ENCODE measurements around the gene CCSAP. TPM values are rescaled to one million over a fixed set of nuclear protein-coding genes. Genes with fewer than 3 reads are reported as not detected.
A peak's percentile ranks its signal among the peaks of the same experiment; 100 is the strongest.

Gene CCSAP
- total RNA-seq, 1 donor from 2014 or later, result 5.6 TPM

- intact Hi-C loops (cut with DNase I), result loop anchor here (2.0 to 5.0 kb wide), 3 partner anchors 37 to 110 kb away; no protein-coding TSS in a partner anchor
- peak; percentile 86 for DNase-seq (ENCODE audit: low spot score)
Measured at GRCh38 chr1:229370601-229371021, 27.8 kb upstream of the CCSAP start.

- DNase-seq (ENCODE audit: low spot score), result no peak
- intact Hi-C loops (cut with DNase I), result no loop called here
Measured at GRCh38 chr1:229368347-229368746, 25.5 kb upstream of the CCSAP start.

- DNase-seq (ENCODE audit: low spot score), result no peak
Measured at GRCh38 chr1:229365569-229365968, 22.7 kb upstream of the CCSAP start.

GRCh38 chr1:229364207-229365065 is 21.6 kb upstream of the CCSAP start:
- DNase-seq (ENCODE audit: low spot score), result no peak
- intact Hi-C loops (cut with DNase I), result no loop called here

More at GRCh38 chr1:229365569-229365968, 22.7 kb upstream of the CCSAP start:
- intact Hi-C loops (cut with DNase I), result no loop called here

GRCh38 chr1:229363723-229364122 is 20.9 kb upstream of the CCSAP start:
- intact Hi-C loops (cut with DNase I), result no loop called here
- DNase-seq (ENCODE audit: low spot score), result no peak

- intact Hi-C loops (cut with DNase I), result no loop called here
- no peak for DNase-seq (ENCODE audit: low spot score)
Measured at GRCh38 chr1:229360420-229360819, 17.6 kb upstream of the CCSAP start.

- DNase-seq (ENCODE audit: low spot score), result no peak
- intact Hi-C loops (cut with DNase I), result no loop called here
Measured at GRCh38 chr1:229355661-229356060, 12.8 kb upstream of the CCSAP start.

- no peak for DNase-seq (ENCODE audit: low spot score)
- intact Hi-C loops (cut with DNase I), result no loop called here
Measured at GRCh38 chr1:229354226-229354625, 11.4 kb upstream of the CCSAP start.

- intact Hi-C loops (cut with DNase I), result no loop called here
Measured at GRCh38 chr1:229352975-229353374, 10.1 kb upstream of the CCSAP start.

GRCh38 chr1:229349463-229350385 is 6.9 kb upstream of the CCSAP start:
- no peak for DNase-seq (ENCODE audit: low spot score)
- intact Hi-C loops (cut with DNase I), result no loop called here

More at GRCh38 chr1:229352975-229353374, 10.1 kb upstream of the CCSAP start:
- DNase-seq (ENCODE audit: low spot score), result no peak

- intact Hi-C loops (cut with DNase I), result no loop called here
- no peak for DNase-seq (ENCODE audit: low spot score)
Measured at GRCh38 chr1:229347528-229347927, 4.7 kb upstream of the CCSAP start.

GRCh38 chr1:229344937-229345684 is 2.3 kb upstream of the CCSAP start:
- DNase-seq (ENCODE audit: low spot score), result no peak
- intact Hi-C loops (cut with DNase I), result loop anchor here (5.0 kb wide), 1 partner anchor 73 kb away; the partner anchor contains the start of gene RAB4A

GRCh38 chr1:229344139-229344538 is 1.3 kb upstream of the CCSAP start:
- DNase-seq (ENCODE audit: low spot score), result no peak
- intact Hi-C loops (cut with DNase I), result loop anchor here (5.0 kb wide), 1 partner anchor 72 kb away; the partner anchor contains the start of gene RAB4A

GRCh38 chr1:229341774-229342655 is 832 bp downstream of the CCSAP start:
- peak; percentile 95 for DNase-seq (ENCODE audit: low spot score)
- intact Hi-C loops (cut with DNase I), result loop anchor here (5.0 kb wide), 1 partner anchor 70 kb away; the partner anchor contains the start of gene RAB4A

- intact Hi-C loops (cut with DNase I), result loop anchor here (5.0 kb wide), 1 partner anchor 68 kb away; the partner anchor contains the start of gene RAB4A
- DNase-seq (ENCODE audit: low spot score), result no peak
Measured at GRCh38 chr1:229340496-229340895, 2.4 kb downstream of the CCSAP start.

GRCh38 chr1:229339520-229339919 is 3.3 kb downstream of the CCSAP start:
- DNase-seq (ENCODE audit: low spot score), result no peak
- intact Hi-C loops (cut with DNase I), result no loop called here

GRCh38 chr1:229339086-229339485 is 3.8 kb downstream of the CCSAP start:
- no peak for DNase-seq (ENCODE audit: low spot score)
- intact Hi-C loops (cut with DNase I), result no loop called here

- no peak for DNase-seq (ENCODE audit: low spot score)
- intact Hi-C loops (cut with DNase I), result no loop called here
Measured at GRCh38 chr1:229336345-229336744, 6.5 kb downstream of the CCSAP start.
